22Rv1 (cell line): ENCODE measurements around the gene ACTRT2.

Source experiments
- CTCF ChIP-seq: fragments of 450-650 bp; IDR thresholded peaks from 2 replicates; pipeline ENCODE4 v1.5.1; 2017; ENCODE audit warnings: mild to moderate bottlenecking
- ZFX ChIP-seq: fragments of 450-650 bp; IDR thresholded peaks from 2 replicates; pipeline ENCODE4 v1.6.1; 2017; ENCODE audit warnings: antibody characterized with exemption, borderline replicate concordance

- TF ChIP-seq CTCF (no peak), ZFX (no peak)
Measured at GRCh38 chr1:2973601-2974593, 47.4 kb upstream of the ACTRT2 start.
